HCT116 (cell line): ENCODE measurements around the gene SPINK13. TPM values are rescaled to one million over a fixed set of nuclear protein-coding genes. Genes with fewer than 3 reads are reported as not detected.

Experiments used
- ATAC-seq: fragments of 200-7000 bp; cut with Tn5 transposase; 2 replicates; pipeline ENCODE4 v1.9.1; 2020; ENCODE audit warnings: mild to moderate bottlenecking, moderate library complexity
- BruUV-seq: library from RNA; stranded (reverse); fragments of 400-500 nt; replicated peaks from 2 replicates; lab custom pipeline; 2021; lab: Mats Ljungman, UMichigan
- CTCF ChIA-PET: fragments of 300-600 bp; sonication (Branson Sonifier 250); formaldehyde crosslinking; loops from one replicate; lab custom pipeline; 2021; ENCODE audit warnings: antibody characterized with exemption; lab: Charles Lee
- POLR2A ChIA-PET: fragments of 300-600, 350-600 bp; sonication (Branson Sonifier 250); formaldehyde crosslinking; loops from one replicate; lab custom pipeline; 2021; ENCODE audit warnings: antibody characterized with exemption; lab: Charles Lee
- RAD21 ChIA-PET, 2 experiments: fragments of 300-600 bp; sonication (Branson Sonifier 250); formaldehyde crosslinking; loops; one replicate each; lab custom pipeline; 2023; ENCODE audit warnings: low total read pairs in 2 of 2; ENCODE audit not compliant: uncharacterized antibody in 2 of 2, unreplicated experiment in 2 of 2, low non-redundant PET in 1 of 2; lab: Charles Lee
- DNase-seq: peaks from one replicate; pipeline ENCODE4 v3.0.0-alpha.2; 2010; ENCODE audit warnings: low read depth, low spot score
- H2AFZ ChIP-seq: fragments of 200-600 bp; shearing (Covaris generic), sonication (generic); 2 replicates; pipeline ENCODE4 v1.6.1; 2017; ENCODE audit warnings: low read depth, mixed run types, mixed read lengths, antibody characterized with exemption, low read length; ENCODE audit not compliant: poor library complexity, severe bottlenecking
- H3K27ac ChIP-seq: 2 replicates; pipeline ENCODE4 v1.5.1; 2012; ENCODE audit warnings: low read depth, low read length
- H3K27me3 ChIP-seq: fragments of 200-600 bp; sonication (generic); 2 replicates; pipeline ENCODE4 v1.6.1; 2016; ENCODE audit warnings: mixed run types, low read length, mixed read lengths; ENCODE audit not compliant: insufficient read depth
- H3K36me3 ChIP-seq, 2 experiments: fragments of 200-500 bp in 1 of 2; fragments of 200-600 bp in 1 of 2; sonication (Bioruptor generic) in 1 of 2; sonication (generic) in 1 of 2; 2 replicates each; pipeline versions ENCODE4 v1.5.1 to v1.6.1; 2014 to 2016; ENCODE audit warnings: low read length in 2 of 2, inconsistent platforms in 1 of 2, mixed read lengths in 1 of 2, mixed run types in 1 of 2; ENCODE audit not compliant: insufficient read depth in 2 of 2, control insufficient read depth in 1 of 2
- H3K4me1 ChIP-seq, 2 experiments: fragments of 200-600 bp in 1 of 2; sonication (generic) in 1 of 2; 2 replicates each; pipeline versions ENCODE4 v1.5.1 to v1.6.1; 2012 to 2017; ENCODE audit warnings: low read length in 2 of 2, inconsistent platforms in 1 of 2, mild to moderate bottlenecking in 1 of 2, mixed read lengths in 1 of 2, mixed run types in 1 of 2, moderate library complexity in 1 of 2; ENCODE audit not compliant: insufficient read depth in 2 of 2, control insufficient read depth in 1 of 2
- H3K4me2 ChIP-seq: fragments of 200-600 bp; sonication (generic); 2 replicates; pipeline ENCODE4 v1.6.1; 2017; ENCODE audit warnings: mixed run types, low read length, mixed read lengths
- H3K4me3 ChIP-seq, 2 experiments: fragments of 200-600 bp in 1 of 2; sonication (generic) in 1 of 2; replicated peaks in 1 of 2; 2 replicates each; pipeline ENCODE4 v1.5.1; 2011 to 2016; ENCODE audit warnings: low read length in 2 of 2, control low read depth in 1 of 2, low read depth in 1 of 2, mild to moderate bottlenecking in 1 of 2, mixed read lengths in 1 of 2, mixed run types in 1 of 2
- H3K79me2 ChIP-seq: fragments of 200-600 bp; sonication (generic); 2 replicates; pipeline ENCODE4 v1.6.1; 2017; ENCODE audit warnings: mild to moderate bottlenecking, mixed run types, low read length, moderate library complexity, mixed read lengths; ENCODE audit not compliant: insufficient read depth
- H3K9ac ChIP-seq: fragments of 200-600 bp; sonication (generic); 2 replicates; pipeline ENCODE4 v1.6.1; 2016; ENCODE audit warnings: low read length, mixed read lengths
- H3K9me2 ChIP-seq: fragments of 200-600 bp; sonication (generic), shearing (Covaris generic); 2 replicates; pipeline ENCODE4 v1.6.1; 2017; ENCODE audit warnings: mixed run types, mild to moderate bottlenecking, moderate library complexity; ENCODE audit not compliant: insufficient read depth
- H3K9me3 ChIP-seq, 2 experiments: fragments of 200-500 bp in 1 of 2; fragments of 200-600 bp in 1 of 2; sonication (Bioruptor generic) in 1 of 2; sonication (generic) in 1 of 2; 2 replicates each; pipeline ENCODE4 v1.6.1; 2014 to 2017; ENCODE audit warnings: low read length in 2 of 2, mixed read lengths in 2 of 2, inconsistent platforms in 1 of 2, low read depth in 1 of 2, mild to moderate bottlenecking in 1 of 2, mixed run types in 1 of 2, moderate library complexity in 1 of 2; ENCODE audit not compliant: control insufficient read depth in 1 of 2, insufficient read depth in 1 of 2
- H4K20me1 ChIP-seq: fragments of 200-600 bp; sonication (generic), shearing (Covaris generic); 2 replicates; pipeline ENCODE4 v1.6.1; 2017; ENCODE audit warnings: mixed run types, mild to moderate bottlenecking, moderate library complexity; ENCODE audit not compliant: insufficient read depth
- ATF3 ChIP-seq: IDR thresholded peaks from 2 replicates; pipeline ENCODE4 v1.6.1; 2012
- CEBPB ChIP-seq: IDR thresholded peaks from 2 replicates; pipeline ENCODE4 v1.6.1; 2012; ENCODE audit warnings: low read depth
- ELF1 ChIP-seq: IDR thresholded peaks from 2 replicates; pipeline ENCODE4 v1.6.1; 2012; ENCODE audit warnings: low read depth, borderline replicate concordance
- EZH2phosphoT487 ChIP-seq: fragments of 200-600 bp; IDR thresholded peaks from 2 replicates; pipeline ENCODE4 v1.6.1; 2018; ENCODE audit warnings: antibody characterized with exemption, borderline replicate concordance
- RAD21 ChIP-seq: IDR thresholded peaks from 2 replicates; pipeline ENCODE4 v1.6.1; 2012; ENCODE audit warnings: low read depth, mild to moderate bottlenecking
- REST ChIP-seq: IDR thresholded peaks from 2 replicates; pipeline ENCODE4 v1.6.1; 2012; ENCODE audit warnings: low read depth
- SP1 ChIP-seq: IDR thresholded peaks from 2 replicates; pipeline ENCODE4 v1.6.1; 2012; ENCODE audit warnings: low read depth
- SRF ChIP-seq: IDR thresholded peaks from 2 replicates; pipeline ENCODE4 v1.6.1; 2012; ENCODE audit warnings: low read depth
- YY1 ChIP-seq: IDR thresholded peaks from 2 replicates; pipeline ENCODE4 v1.6.1; 2011; ENCODE audit warnings: low read length, low read depth, moderate library complexity, mild to moderate bottlenecking; ENCODE audit not compliant: insufficient replicate concordance; ENCODE audit errors: extremely low read depth
- ZFX ChIP-seq: fragments of 450-650 bp; IDR thresholded peaks from 2 replicates; pipeline ENCODE4 v1.6.1; 2017
- intact Hi-C: fragments of 100-400 bp; cut with micrococcal nuclease; formaldehyde crosslinking; loops from 2 replicates; pipeline ENCODE4 v1.10.0; 2022
- total RNA-seq: library from RNA; stranded (reverse); gene quantifications from one replicate; pipeline ENCODE4 v1.2.1, GENCODE V29; 2021; ENCODE audit not compliant: unreplicated experiment

SPINK13 gene
- total RNA-seq, 1 experiment from 2014 or later = not detected

- H3K9me2 ChIP-seq = no peaks in the 10 kb centered on the region
- ATAC-seq (no peak), DNase-seq (no peak)
- H3K27ac ChIP-seq = no peak overlapping the region
- no TSS peak for BruUV-seq
- RAD21 ChIA-PET = no interaction called here
- no peak overlapping the region for H3K9ac ChIP-seq
- no peaks in the 10 kb centered on the region for H3K36me3 ChIP-seq
- H3K4me2 ChIP-seq = no peak overlapping the region
- no peaks in the 10 kb centered on the region for H3K4me1 ChIP-seq
- POLR2A ChIA-PET = no interaction called here
- H2AFZ ChIP-seq = no peak overlapping the region
- CTCF ChIA-PET = no interaction called here
- H4K20me1 ChIP-seq = no peaks in the 10 kb centered on the region
- no peak overlapping the region for H3K4me3 ChIP-seq
- H3K79me2 ChIP-seq = no peaks in the 10 kb centered on the region
- intact Hi-C loops = no loop called here
- no peaks in the 10 kb centered on the region for H3K9me3 ChIP-seq
- no peaks in the 10 kb centered on the region for H3K27me3 ChIP-seq
- TF ChIP-seq SP1 (no peak), ELF1 (no peak), REST (no peak), SRF (no peak), YY1 (no peak), ZFX (no peak), EZH2phosphoT487 (no peak), ATF3 (no peak), CEBPB (no peak), RAD21 (no peak)
Observed at GRCh38 chr5:148259288-148259687, 9.3 kb upstream of the SPINK13 start.
